Fibroblast of skin of left biceps (primary cell): ENCODE measurements around the gene AFG1L.

Experiments
- DNase-seq, 2 experiments: peaks; one replicate each; pipeline ENCODE4 v3.0.0-alpha.2; 2013; ENCODE audit warnings: low read depth in 2 of 2

The AFG1L gene

GRCh38 chr6:108574457-108575141 is 279.7 kb downstream of the AFG1L start:
- DNase-seq, result no peak
